ENCODE measurements around the gene ZNF227.
"Not testable (repeated sequence)": the region's sequence is repeated elsewhere in the genome, so short reads cannot be mapped to it uniquely, and the experiment has no call there.

The ZNF227 gene

GRCh38 chr19:44212250-44212865 is at the start of gene ZNF227:
Gene ZNF227, plus strand, starts transcription at chr19:44212532. Its CDS starts 5,261 bp downstream, at chr19:44217793.
- DNase-seq (ENCODE audit: low spot score), result peak; percentile 89

GRCh38 chr19:44163789-44164188 is 48.5 kb upstream of the ZNF227 start:
- DNase-seq (ENCODE audit: low spot score), result no peak

GRCh38 chr19:44164327-44164672 is 48.0 kb upstream of the ZNF227 start:
- DNase-seq (ENCODE audit: low spot score), result no peak

- peak; percentile 100 for DNase-seq (ENCODE audit: low spot score)
These were observed 47.4 kb upstream of the ZNF227 start, which contains the start of gene ZNF226 for GRCh38 chr19:44164673-44165512. Gene ZNF226, plus strand, starts transcription at chr19:44165100. Its CDS starts 4,981 bp downstream, at chr19:44170081.

GRCh38 chr19:44170660-44171059 is 41.7 kb upstream of the ZNF227 start:
- DNase-seq (ENCODE audit: low spot score), result not testable (repeated sequence)

GRCh38 chr19:44176590-44176989 is 35.7 kb upstream of the ZNF227 start:
- no peak for DNase-seq (ENCODE audit: low spot score)

GRCh38 chr19:44180968-44181367 is 31.4 kb upstream of the ZNF227 start:
- DNase-seq (ENCODE audit: low spot score), result no peak

- DNase-seq (ENCODE audit: low spot score), result no peak
These were observed 30.2 kb upstream of the ZNF227 start for GRCh38 chr19:44182145-44182544.

GRCh38 chr19:44190020-44190419 is 22.3 kb upstream of the ZNF227 start:
- no peak for DNase-seq (ENCODE audit: low spot score)

GRCh38 chr19:44192127-44192526 is 20.2 kb upstream of the ZNF227 start:
- no peak for DNase-seq (ENCODE audit: low spot score)

GRCh38 chr19:44196772-44197171 is 15.6 kb upstream of the ZNF227 start:
- no peak for DNase-seq (ENCODE audit: low spot score)

GRCh38 chr19:44202470-44202869 is 9.9 kb upstream of the ZNF227 start:
- no peak for DNase-seq (ENCODE audit: low spot score)

GRCh38 chr19:44202974-44203373 is 9.4 kb upstream of the ZNF227 start:
- no peak for DNase-seq (ENCODE audit: low spot score)

GRCh38 chr19:44203877-44204276 is 8.5 kb upstream of the ZNF227 start:
- DNase-seq (ENCODE audit: low spot score), result not testable (repeated sequence)

- no peak for DNase-seq (ENCODE audit: low spot score)
These were observed 7.6 kb upstream of the ZNF227 start for GRCh38 chr19:44204772-44205171.

- peak; percentile 94 for DNase-seq (ENCODE audit: low spot score)
These were observed 5.1 kb upstream of the ZNF227 start for GRCh38 chr19:44207126-44207803.

GRCh38 chr19:44212866-44213346 is 574 bp downstream of the ZNF227 start:
- no peak for DNase-seq (ENCODE audit: low spot score)

GRCh38 chr19:44219926-44220325 is 7.6 kb downstream of the ZNF227 start:
- not testable (repeated sequence) for DNase-seq (ENCODE audit: low spot score)

GRCh38 chr19:44220761-44221160 is 8.4 kb downstream of the ZNF227 start:
- not testable (repeated sequence) for DNase-seq (ENCODE audit: low spot score)

GRCh38 chr19:44221291-44221690 is 9.0 kb downstream of the ZNF227 start:
- DNase-seq (ENCODE audit: low spot score), result not testable (repeated sequence)

GRCh38 chr19:44228318-44228717 is 16.0 kb downstream of the ZNF227 start:
- DNase-seq (ENCODE audit: low spot score), result no peak

- DNase-seq (ENCODE audit: low spot score), result no peak
These were observed 20.5 kb downstream of the ZNF227 start for GRCh38 chr19:44232867-44233266.

GRCh38 chr19:44236384-44236783 is 24.1 kb downstream of the ZNF227 start:
- DNase-seq (ENCODE audit: low spot score), result no peak
